HS-27A (cell line): ENCODE measurements around the gene LETM1.

ENCODE experiments used
- DNase-seq: peaks from one replicate; pipeline ENCODE4 v3.0.0-alpha.2; 2012; ENCODE audit warnings: low read depth, missing footprints

The LETM1 gene

GRCh38 chr4:1872870-1873269, 16.9 kb upstream of the LETM1 start:
- DNase-seq: peak; percentile 61

GRCh38 chr4:1871471-1872021, 15.6 kb upstream of the LETM1 start:
- DNase-seq: no peak

DNA sequence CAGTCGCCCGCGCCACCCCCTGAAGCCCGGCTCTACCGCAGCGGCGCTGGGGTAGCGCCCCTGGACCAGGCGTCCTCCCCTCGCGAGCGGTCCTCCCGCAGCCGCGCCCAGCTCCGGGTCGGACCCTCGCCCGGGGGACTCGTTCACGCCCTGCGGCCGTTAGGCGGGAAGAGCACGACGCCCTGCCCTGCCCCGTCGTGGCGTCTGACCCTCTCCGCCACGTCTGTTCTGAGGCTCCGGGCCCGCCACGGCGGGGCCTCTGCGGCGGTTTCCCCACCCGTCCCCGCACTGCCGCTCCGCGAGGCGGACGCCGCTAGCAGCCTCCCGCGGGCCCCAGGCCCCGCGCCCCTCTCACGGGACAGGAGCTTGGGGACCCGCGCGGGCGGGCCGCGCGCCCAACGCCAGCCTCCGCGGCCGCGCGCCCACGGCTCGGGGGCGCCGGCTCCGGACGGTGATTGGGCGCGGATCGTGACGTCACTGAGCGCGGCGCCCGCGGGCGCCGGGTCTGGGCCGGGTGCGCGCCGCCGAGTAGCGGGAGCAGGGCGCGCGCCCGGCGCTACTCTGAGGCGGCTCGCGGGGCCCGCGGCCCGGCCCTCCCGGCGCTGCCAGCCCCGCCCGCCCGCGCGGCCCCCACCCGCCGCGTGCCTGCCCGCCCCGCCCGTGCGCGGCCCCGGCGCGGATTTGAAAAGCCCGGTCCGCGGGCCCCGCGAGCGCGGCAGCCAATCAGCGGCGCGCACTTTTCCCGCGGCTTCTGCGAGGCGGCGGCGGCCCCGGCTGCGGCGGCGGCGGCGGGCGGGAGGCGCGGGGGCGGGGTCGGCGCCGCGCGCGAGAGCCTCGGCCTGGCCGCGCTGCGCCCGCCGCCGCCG, 14.9 kb upstream of the LETM1 start, which contains the start of gene NSD2:
Gene NSD2, plus strand, starts transcription at position 816 of the 866 bp plus-strand sequence. CDS start 29,262 bp downstream, outside the sequence.
- peak; percentile 46 for DNase-seq

DNA sequence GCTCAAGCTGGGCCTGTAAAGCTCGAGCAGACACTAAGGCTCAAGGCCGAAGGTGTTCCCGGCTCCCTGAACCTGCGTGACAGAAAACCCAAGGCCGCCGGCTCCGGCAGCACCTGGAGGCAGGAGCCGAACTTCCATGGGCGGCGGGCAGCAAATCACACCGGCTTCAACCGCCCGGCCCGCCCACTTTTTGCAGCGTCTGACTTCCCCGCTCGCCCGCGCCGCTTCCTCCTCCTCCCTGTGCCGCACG, 14.3 kb upstream of the LETM1 start:
- DNase-seq: no peak

DNA sequence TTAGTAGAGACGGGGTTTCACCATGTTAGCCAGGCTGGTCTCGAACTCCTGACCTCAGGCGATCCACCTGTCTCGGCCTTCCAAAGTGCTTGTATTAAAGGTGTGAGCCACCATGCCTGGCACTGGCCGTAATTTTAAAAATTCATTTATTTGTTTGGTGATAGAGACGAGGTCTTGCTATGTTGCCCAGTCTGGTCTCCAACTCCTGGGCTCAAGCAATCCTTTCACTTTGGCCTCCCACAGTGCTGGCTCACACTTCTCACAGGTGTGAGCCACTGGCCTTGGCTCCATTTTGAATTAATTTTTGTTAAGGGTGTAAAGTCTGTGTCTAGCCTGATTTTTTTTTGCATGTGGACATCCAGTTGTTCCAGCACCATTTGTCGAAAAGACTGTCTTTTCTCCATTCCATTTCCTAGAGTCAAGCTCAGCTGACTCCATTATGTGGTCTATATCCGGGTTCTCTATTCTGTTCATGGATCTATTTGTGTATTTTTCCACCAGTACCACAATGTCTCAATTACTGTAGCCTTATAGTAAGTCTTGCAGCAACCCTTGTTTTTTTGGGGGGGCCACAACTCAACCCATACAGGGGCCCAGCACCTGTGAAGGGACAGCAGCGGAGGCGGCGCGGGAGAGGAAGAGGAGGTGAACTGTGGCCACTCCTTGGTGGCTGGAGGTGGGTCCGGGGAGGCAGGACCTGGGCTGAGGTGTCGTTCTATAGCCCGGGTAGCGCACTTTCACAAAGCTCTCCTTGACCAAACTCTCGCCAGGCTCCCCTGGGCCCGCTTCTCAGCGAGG, 13.8 kb upstream of the LETM1 start:
- no peak for DNase-seq

- DNase-seq: no peak
These were observed 13.0 kb upstream of the LETM1 start for GRCh38 chr4:1868912-1869311.

DNA sequence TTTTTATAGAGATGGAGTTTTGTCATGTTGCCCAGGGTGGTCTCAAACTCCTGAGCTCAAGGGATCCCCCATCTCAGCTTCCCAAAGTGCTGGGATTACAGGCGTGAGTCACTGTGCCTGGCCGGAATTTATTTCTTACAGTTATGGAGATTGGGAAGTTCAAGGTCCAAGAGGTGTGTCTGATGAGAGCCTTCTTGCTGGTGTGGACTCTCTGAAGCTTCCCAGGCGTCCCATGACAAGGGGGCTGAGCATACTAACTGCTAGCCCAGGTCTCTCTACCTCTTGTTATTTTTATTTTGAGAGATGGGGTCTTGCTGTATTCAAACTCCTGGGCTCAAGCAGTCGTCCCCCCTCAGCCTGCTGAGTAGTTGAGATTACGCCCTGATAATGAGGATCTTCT, 12.3 kb upstream of the LETM1 start:
- no peak for DNase-seq

DNA sequence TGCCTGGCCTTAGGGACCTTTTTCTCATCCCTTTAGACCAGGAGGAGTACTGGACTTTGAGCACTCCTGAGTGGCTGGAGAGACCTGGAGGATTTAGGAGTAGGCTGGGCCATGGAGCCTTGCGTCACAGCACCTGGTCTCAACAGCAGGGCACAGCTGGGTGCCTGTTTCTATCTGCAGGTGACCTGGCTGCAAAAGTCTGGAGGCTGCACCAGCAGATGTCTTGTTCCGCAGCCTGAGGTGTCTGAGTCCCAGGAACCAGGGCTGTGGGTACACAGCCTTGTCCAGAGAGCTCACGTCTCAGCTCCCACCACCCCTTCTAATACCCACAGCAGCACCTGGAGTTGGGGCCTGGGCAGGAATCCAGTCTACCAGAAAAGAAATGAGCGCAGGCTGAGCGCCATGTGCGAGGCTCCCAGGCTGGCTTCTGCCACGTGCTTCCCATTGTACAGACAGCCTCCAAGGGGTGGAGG, 10.3 kb upstream of the LETM1 start:
- no peak for DNase-seq

- DNase-seq: no peak
These were observed 8.4 kb upstream of the LETM1 start for GRCh38 chr4:1864076-1865008.

DNA sequence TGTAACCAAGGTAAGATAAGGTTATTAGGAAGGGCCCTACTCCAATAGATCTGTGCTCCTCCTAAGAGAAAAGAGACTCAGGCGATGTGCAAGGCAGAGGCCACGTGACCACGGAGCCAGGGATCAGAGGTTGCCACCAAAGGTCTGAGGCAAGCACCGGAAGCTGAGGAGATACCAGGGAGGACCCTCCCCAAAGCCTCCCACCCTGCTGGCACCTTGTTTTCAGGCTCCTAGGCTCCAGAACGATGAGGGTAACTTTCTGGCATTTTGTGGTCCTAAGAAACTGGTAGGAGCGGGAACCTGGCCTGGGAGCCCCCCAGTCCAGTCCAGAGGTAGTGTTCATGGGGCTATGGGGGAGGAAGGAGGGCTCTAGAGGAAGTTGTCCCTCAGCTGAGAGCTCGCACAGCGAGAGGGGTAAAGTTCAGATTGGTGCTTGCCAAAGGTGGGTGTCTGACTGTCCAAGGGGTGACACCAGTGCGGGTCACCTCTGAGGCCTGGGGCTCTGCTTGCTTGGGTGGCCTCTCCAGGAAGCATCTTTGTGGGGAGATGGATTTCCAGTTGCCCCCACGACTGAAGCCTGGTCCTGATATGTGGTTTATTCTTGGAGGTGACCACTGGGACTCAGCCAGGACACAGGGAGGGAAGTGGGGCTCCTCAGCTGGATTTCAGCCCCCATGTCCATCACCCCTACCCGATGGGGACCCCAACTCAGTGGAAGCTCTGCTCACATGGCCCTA, 7.5 kb upstream of the LETM1 start:
- no peak for DNase-seq

DNA sequence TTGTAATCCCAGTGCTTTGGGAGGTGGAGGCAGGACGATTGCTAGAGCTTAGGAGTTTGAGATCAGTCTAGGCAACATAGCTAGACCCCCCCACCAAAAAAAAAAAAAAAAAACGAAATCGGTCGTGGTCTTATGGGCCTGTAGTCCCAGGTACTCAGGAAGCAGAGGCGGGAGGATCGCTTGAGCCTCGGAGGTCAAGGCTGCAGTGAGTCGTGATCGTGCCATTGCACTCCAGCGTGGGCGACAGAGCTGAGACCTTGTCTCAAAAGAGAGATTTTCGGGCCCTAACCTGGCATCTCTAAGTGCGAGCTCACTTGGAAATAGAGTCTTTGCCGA, 7.0 kb upstream of the LETM1 start:
- no peak for DNase-seq

DNA sequence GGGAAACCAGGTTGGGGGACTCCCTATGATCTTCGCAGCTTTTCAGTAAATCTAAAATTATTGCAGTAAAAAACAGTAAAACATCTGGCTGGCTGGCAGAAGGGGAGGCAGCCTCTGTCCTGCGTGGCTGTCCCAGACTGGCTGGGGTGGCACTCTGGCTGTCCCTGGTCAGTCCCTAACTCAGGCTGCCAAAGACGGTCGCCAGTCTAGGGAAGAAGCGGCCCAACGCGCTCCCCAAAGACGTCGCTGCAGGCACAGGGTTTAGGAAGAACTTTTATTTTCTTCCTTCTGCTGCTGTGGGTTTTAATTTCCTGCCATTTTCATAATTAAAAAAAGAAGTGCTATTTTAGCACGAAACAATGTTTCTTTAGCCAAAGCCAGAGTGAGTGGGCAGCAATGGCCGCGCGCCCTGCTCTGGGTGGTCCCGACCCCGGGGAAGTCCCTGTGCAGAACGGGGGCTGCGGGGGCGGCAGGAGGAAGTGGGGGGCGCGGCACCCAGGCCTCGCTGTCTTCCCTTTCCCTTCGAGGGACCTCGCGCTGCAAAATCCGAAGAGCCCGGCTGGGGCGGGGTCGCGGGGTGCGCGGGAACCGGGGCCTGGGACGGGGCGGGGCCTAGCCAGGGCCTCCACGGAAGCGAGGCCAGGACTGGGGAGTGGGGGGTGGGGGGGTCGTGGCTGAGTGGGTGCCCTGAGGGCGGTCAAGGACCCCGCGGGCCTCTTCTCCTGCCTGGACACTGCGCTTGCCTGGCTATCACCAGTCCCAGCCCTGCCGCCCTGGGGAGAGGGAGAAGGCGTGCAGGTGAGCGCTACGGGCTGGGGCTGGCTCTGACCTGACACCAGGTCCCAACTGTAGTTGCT, 6.3 kb upstream of the LETM1 start:
- no peak for DNase-seq

- DNase-seq: no peak
These were observed 3.4 kb upstream of the LETM1 start for GRCh38 chr4:1859389-1859753.

DNA sequence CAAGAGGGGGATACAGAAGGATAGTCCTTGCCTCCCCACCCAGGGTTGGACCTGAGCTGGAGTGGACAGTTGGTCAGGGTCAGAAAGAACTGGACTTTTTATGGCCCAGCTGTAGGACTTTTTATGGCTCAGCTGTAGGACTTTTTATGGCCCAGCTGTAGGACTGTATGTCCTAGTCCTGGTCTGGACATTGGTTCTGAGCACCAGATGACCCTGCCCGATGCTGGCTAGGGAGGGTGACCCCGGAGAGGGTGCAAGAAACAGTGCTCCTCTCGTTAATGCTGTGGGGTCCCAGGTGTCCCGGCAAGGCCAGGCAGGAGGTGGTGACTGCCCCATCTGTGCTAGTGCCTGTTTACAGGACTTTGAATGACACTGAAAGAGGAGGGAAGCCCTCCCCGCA, 2.0 kb upstream of the LETM1 start:
- DNase-seq: no peak

DNA sequence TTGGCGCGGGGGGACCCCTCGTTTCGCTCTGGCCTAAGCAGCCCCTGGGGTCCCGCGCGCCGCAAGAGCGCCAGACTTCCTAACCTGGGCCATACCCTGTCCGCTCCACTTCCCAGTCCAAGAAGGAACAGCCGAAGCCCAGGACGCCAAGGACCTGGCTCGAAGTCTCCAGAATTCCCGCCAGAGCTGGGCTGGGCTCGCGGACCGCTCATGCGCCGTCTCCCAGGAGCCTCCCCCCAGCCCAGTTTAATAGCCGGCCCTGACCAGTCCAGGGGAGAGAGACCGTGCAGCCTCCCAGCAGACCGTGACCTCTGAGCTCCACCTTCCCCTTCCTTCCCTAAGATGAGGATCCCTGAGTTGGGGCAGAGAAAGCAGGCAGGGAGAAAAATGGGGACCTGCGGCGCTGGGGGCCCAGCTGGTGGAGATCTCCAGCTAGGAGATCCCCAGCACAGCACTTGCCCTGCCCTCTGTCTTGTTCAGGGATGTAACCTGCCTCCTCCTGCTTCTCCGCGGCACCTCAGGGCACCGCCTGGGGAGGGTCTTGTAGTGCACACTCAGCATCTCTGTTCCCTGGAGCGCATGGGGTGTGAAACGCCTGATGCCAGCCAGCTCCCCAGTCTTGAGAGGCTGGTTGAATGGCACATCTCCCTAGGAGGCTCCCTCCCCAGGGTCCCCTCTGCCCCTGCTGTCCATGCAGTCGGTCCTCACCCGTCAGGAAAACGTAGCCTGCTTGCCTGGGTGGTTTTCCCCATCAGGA, 1.2 kb upstream of the LETM1 start:
- no peak for DNase-seq

- no peak for DNase-seq
These were observed 454 bp downstream of the LETM1 start for GRCh38 chr4:1855333-1856070.

- no peak for DNase-seq
These were observed 1.2 kb downstream of the LETM1 start for GRCh38 chr4:1854752-1855151.

DNA sequence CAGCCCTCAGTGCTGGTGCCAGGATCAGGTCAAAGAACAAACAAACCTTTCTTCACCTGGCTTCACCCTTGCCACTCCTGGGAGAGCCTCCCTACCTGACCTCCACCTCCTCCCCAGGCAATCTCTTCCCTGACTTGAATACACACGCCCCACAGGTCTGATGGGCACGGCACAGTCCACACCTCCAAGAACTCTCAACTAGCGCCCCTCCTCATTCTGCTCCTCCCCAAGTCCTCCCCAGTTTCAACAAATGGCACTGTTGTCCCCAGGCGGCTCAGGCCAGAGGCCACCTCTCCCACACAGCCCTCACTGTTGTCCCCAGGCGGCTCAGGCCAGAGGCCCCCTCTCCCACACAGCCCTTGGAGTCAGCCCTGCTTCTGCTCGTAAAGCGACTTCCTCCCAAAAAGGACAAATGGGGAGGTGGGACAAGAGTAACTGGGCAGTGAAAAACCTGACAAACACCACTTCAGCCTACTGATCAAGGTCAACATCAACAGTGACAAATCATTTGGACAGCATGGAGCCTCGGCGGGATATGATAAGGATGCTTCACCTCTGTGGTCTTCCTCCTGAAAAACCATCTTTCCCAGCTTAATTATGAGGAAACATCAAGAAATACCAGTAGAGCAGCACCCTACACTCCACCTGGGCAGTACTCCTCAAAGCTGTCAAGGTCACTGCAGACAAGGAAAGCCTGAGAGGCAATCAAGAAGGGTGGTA, 2.9 kb downstream of the LETM1 start:
- DNase-seq: no peak
